HK-2 (cell line): Measurements from ENCODE around the gene RGS3.
"Not testable (repeated sequence)": the region's sequence is repeated elsewhere in the genome, so short reads cannot be mapped to it uniquely, and the experiment has no call there.

Experiments
- DNase-seq: peaks from one replicate; pipeline ENCODE4 v3.0.0-alpha.2; 2018; ENCODE audit not compliant: unreplicated experiment

The RGS3 gene

GRCh38 chr9:113488490-113488889 is 25.0 kb downstream of the RGS3 start:
- no peak for DNase-seq

- not testable (repeated sequence) for DNase-seq
Measured at GRCh38 chr9:113491147-113491546, 27.6 kb downstream of the RGS3 start.

GRCh38 chr9:113492343-113493202 is 29.0 kb downstream of the RGS3 start:
- DNase-seq, result no peak

GRCh38 chr9:113493203-113493520 is 29.6 kb downstream of the RGS3 start:
- DNase-seq, result no peak

- no peak for DNase-seq
Measured at GRCh38 chr9:113495526-113495925, 32.0 kb downstream of the RGS3 start.

- no peak for DNase-seq
Measured at GRCh38 chr9:113497051-113497450, 33.5 kb downstream of the RGS3 start.

GRCh38 chr9:113499153-113499875 is 35.8 kb downstream of the RGS3 start:
- no peak for DNase-seq

GRCh38 chr9:113499876-113500497 is 36.5 kb downstream of the RGS3 start:
- DNase-seq, result no peak

GRCh38 chr9:113501129-113501686 is 37.7 kb downstream of the RGS3 start:
- no peak for DNase-seq

GRCh38 chr9:113501852-113502251 is 38.3 kb downstream of the RGS3 start:
- no peak for DNase-seq

GRCh38 chr9:113502427-113503034 is 39.0 kb downstream of the RGS3 start:
- DNase-seq, result no peak

- DNase-seq, result no peak
Measured at GRCh38 chr9:113503131-113503541, 39.6 kb downstream of the RGS3 start.

GRCh38 chr9:113503613-113504211 is 40.2 kb downstream of the RGS3 start:
- no peak for DNase-seq

- DNase-seq, result no peak
Measured at GRCh38 chr9:113504725-113505590, 41.4 kb downstream of the RGS3 start.

GRCh38 chr9:113506090-113506589 is 42.6 kb downstream of the RGS3 start:
- no peak for DNase-seq

- DNase-seq, result no peak
Measured at GRCh38 chr9:113507256-113507655, 43.7 kb downstream of the RGS3 start.

- DNase-seq, result no peak
Measured at GRCh38 chr9:113508111-113508749, 44.7 kb downstream of the RGS3 start.

- DNase-seq, result no peak
Measured at GRCh38 chr9:113509463-113509862, 45.9 kb downstream of the RGS3 start.

GRCh38 chr9:113511047-113511521 is 47.6 kb downstream of the RGS3 start:
- DNase-seq, result peak; percentile 39
